Measurements from ENCODE around the gene RUNX1.

The RUNX1 gene

DNA sequence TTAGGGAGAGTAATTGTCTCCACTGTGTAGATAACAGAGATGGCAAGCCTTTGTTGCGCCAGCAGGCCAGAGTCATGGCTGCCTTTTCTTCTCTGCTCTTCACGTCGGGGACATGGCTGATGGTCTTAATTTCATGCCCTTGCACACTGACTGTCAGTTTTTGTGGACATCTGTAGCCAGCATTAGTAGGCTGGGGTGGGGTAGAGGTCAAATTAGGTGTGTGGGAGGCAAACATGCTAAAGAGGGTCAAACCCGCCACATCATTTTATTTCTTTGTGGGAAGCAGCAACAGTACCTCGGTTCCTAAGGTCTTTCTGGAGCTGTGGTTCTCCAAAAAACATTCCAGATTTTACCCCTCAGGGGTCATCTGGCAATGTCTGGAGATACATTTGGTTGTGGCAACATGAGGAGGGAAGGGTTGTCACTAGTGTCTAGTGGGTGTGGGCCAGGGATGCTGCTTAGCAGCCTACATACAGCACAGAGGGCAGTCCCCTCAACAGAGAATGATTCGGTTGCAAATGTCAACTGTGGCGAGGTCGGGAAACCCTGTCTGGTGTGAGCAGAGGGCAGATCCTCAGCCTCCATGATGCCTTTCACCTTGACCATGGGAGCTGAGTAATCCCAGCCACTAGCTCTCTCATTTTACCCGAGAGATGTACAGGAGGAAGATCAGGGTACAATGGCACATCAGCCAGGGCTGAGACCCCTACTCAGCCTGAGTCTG is 14.7 kb downstream of the RUNX1 start:
- no peak overlapping the region for H3K27ac ChIP-seq
- H3K4me1 ChIP-seq, result no peaks in the 10 kb centered on the region
- H3K9me3 ChIP-seq (ENCODE audit: control insufficient read depth, low read length), result no peaks in the 10 kb centered on the region
- H3K4me2 ChIP-seq (ENCODE audit: low read length), result no peak overlapping the region
- TF ChIP-seq, protein P1, sequence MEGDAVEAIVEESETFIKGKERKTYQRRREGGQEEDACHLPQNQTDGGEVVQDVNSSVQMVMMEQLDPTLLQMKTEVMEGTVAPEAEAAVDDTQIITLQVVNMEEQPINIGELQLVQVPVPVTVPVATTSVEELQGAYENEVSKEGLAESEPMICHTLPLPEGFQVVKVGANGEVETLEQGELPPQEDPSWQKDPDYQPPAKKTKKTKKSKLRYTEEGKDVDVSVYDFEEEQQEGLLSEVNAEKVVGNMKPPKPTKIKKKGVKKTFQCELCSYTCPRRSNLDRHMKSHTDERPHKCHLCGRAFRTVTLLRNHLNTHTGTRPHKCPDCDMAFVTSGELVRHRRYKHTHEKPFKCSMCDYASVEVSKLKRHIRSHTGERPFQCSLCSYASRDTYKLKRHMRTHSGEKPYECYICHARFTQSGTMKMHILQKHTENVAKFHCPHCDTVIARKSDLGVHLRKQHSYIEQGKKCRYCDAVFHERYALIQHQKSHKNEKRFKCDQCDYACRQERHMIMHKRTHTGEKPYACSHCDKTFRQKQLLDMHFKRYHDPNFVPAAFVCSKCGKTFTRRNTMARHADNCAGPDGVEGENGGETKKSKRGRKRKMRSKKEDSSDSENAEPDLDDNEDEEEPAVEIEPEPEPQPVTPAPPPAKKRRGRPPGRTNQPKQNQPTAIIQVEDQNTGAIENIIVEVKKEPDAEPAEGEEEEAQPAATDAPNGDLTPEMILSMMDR (IDR thresholded peaks at IDR 0.05), result no peak
- no peak overlapping the region for H3K9ac ChIP-seq
- no peaks in the 10 kb centered on the region for H3K79me2 ChIP-seq
- no peak overlapping the region for H2AFZ ChIP-seq
- H3K36me3 ChIP-seq (ENCODE audit: control insufficient read depth, insufficient read depth, low read length), result no peaks in the 10 kb centered on the region
- H3K27me3 ChIP-seq (ENCODE audit: control insufficient read depth, insufficient read depth, low read length), result no peaks in the 10 kb centered on the region
- no peak overlapping the region for H3K4me3 ChIP-seq (ENCODE audit: low read depth, low read length)

DNA sequence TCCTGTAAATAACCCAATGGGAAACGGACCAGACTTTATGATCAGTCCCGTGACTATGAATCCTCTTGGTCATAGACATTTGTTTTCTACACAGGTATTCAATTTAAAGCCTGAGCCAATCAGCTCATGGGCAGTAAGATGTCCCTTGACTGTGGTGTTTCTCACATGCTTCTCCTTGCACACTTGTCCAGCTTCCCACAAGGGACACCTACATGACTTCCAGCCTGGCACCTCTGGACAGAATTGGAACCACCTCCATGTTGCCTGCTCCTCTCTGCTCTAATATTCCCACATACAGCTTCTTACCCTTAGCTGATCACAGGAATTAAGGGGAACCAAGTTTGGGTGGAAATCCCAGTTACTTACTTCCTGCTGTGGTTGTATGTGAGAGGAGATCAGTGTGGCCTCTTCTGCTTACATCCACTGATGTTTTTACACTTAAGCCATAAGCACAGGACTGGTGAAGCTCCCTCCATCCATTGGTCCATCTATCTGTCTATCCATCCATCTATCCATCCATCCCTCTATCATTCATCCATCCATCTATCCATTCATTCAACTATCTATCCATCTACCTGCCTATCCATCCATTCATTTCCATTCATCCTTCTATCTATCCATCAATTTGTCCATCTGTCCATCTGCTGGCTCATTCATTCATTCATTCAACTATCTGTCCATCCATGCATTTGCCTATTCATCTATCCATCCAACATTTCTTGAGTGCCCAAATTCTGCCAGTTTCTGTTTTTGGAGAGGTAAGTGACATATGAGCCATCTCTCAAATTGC is 16.4 kb downstream of the RUNX1 start:
- H3K4me1 ChIP-seq, result no peaks in the 10 kb centered on the region
- no peaks in the 10 kb centered on the region for H3K36me3 ChIP-seq (ENCODE audit: control insufficient read depth, insufficient read depth, low read length)

DNA sequence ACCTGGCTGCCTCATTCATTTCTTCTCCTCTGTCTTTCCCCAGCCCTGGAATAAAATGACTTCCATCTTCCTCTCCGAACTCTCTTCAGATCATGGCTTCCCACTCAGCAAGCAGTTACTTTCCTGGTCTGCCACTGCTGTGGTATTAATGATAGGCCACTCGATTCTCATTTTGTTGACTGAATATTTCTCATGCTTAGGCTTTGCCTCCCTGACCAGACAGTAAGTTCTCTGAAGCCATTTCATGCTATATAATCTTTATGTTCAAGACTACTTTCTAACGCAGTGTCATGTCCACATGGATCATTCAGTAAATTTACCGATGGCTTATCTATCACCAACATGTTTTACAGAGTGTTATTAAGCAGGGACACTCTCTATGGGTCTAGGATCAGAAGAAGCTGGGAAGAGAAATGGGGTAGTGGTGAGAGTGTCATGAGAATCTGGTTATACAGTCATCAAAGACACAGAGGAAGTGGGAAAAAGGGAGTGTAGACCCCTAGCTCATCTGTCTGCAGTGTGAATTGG is 20.6 kb downstream of the RUNX1 start:
- Histone ChIP-seq H3K9me3 (ENCODE audit: control insufficient read depth, low read length) (no peaks in the 10 kb centered on the region), H3K4me1 (no peaks in the 10 kb centered on the region), H3K27me3 (ENCODE audit: control insufficient read depth, insufficient read depth, low read length) (no peaks in the 10 kb centered on the region), H3K79me2 (no peaks in the 10 kb centered on the region), H3K4me3 (ENCODE audit: low read depth, low read length) (no peak overlapping the region), H3K9ac (no peak overlapping the region), H2AFZ (no peak overlapping the region), H3K4me2 (ENCODE audit: low read length) (no peak overlapping the region), H3K27ac (no peak overlapping the region), H3K36me3 (ENCODE audit: control insufficient read depth, insufficient read depth, low read length) (no peaks in the 10 kb centered on the region)
- TF ChIP-seq, protein P1 (IDR thresholded peaks at IDR 0.05), result no peak

More for the DNA sequence above, 16.4 kb downstream of the RUNX1 start:
- Histone ChIP-seq H3K4me2 (ENCODE audit: low read length) (no peak overlapping the region), H3K27me3 (ENCODE audit: control insufficient read depth, insufficient read depth, low read length) (no peaks in the 10 kb centered on the region), H3K79me2 (no peaks in the 10 kb centered on the region), H3K4me3 (ENCODE audit: low read depth, low read length) (no peak overlapping the region), H2AFZ (no peak overlapping the region), H3K9me3 (ENCODE audit: control insufficient read depth, low read length) (no peaks in the 10 kb centered on the region), H3K9ac (no peak overlapping the region), H3K27ac (no peak overlapping the region)
- TF ChIP-seq, protein P1 (IDR thresholded peaks at IDR 0.05), result no peak

DNA sequence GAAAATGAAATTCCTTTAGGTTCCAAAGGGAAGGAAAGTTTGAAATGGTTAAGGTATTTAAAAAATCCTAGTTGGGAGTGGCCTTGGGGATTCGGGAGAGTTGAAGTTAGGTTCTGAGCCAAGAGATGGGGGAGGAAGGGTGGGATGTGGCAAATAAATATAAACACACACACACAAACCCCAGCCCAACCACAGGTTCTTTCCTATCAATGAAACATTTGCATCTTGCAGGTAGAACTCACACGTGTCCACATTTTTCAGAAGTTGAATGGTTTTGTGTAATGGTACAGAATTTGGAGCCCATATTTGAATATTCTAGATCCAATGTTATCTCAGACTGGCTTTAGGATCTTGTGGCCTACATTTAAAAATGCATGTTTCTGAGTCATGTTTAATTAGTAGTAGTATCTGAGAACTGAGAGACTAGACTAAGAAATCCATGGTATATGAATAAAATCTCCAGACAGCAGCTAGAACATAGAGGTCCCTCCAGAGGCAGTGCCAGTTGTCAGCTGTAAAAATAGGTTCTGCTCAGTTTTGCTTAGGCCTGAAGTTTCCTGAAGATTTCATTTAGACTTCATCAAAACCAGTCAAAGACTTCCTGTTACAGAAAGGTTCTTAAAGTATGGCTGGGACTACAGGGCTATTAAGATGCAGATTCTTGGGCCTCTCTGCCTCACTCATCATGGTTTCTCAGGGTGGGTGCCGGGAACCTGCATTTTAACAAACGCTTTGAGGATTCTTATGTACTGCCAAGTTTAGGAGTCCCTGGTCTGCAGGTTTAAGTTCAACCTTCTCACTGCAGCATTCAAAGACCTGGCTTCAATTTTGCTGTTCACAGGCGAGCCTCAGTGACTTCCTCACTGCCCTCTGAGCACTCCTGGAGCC is 21.3 kb downstream of the RUNX1 start:
- TF ChIP-seq, protein P1 (IDR thresholded peaks at IDR 0.05), result no peak
- no peak overlapping the region for H3K4me2 ChIP-seq (ENCODE audit: low read length)
- no peak overlapping the region for H3K27ac ChIP-seq
- H3K9ac ChIP-seq, result no peak overlapping the region
- H3K27me3 ChIP-seq (ENCODE audit: control insufficient read depth, insufficient read depth, low read length), result no peaks in the 10 kb centered on the region
- H2AFZ ChIP-seq, result no peak overlapping the region
- H3K9me3 ChIP-seq (ENCODE audit: control insufficient read depth, low read length), result no peaks in the 10 kb centered on the region
- no peaks in the 10 kb centered on the region for H3K36me3 ChIP-seq (ENCODE audit: control insufficient read depth, insufficient read depth, low read length)
- no peaks in the 10 kb centered on the region for H3K4me1 ChIP-seq
- H3K79me2 ChIP-seq, result no peaks in the 10 kb centered on the region
- H3K4me3 ChIP-seq (ENCODE audit: low read depth, low read length), result no peak overlapping the region
